HL-60 (cell line): ENCODE data around the gene TOP2A.
"Not testable (repeated sequence)": the region's sequence is repeated elsewhere in the genome, so short reads cannot be mapped to it uniquely, and the experiment has no call there.

Source experiments
- DNase-seq, 2 experiments: peaks; one replicate each; pipeline ENCODE4 v3.0.0-alpha.2; 2010 to 2020; ENCODE audit warnings: low read depth in 1 of 2, low spot score in 1 of 2
- H3K27ac ChIP-seq: fragments of 250-450 bp; sonication (Bioruptor Pico); replicated peaks from 2 replicates; pipeline ENCODE4 v1.5.1; 2020; ENCODE audit warnings: mild to moderate bottlenecking, moderate library complexity
- H3K27me3 ChIP-seq: fragments of 250-450 bp; sonication (Bioruptor Pico); 2 replicates; pipeline ENCODE4 v1.5.1; 2021; ENCODE audit warnings: mild to moderate bottlenecking, moderate library complexity; ENCODE audit not compliant: insufficient read depth, poor library complexity, severe bottlenecking
- H3K4me3 ChIP-seq: replicated peaks from 2 replicates; pipeline ENCODE4 v1.5.1; 2011; ENCODE audit warnings: mild to moderate bottlenecking, control low read depth, low read length; ENCODE audit not compliant: insufficient read depth
- GABPA ChIP-seq: IDR thresholded peaks from 2 replicates; pipeline ENCODE4 v1.6.1; 2012; ENCODE audit warnings: low read depth
- POLR2AphosphoS5 ChIP-seq: IDR thresholded peaks from 2 replicates; pipeline ENCODE4 v1.6.1; 2012; ENCODE audit warnings: low read depth
- SPI1 ChIP-seq: IDR thresholded peaks from 2 replicates; pipeline ENCODE4 v1.6.1; 2012; ENCODE audit warnings: low read depth, mild to moderate bottlenecking, borderline replicate concordance
- TF ChIP-seq, protein P1 (sequence below): IDR thresholded peaks from one replicate; pipeline ENCODE4 v1.5.1; 2011; ENCODE audit warnings: low read length, control low read depth, inconsistent platforms; ENCODE audit not compliant: insufficient read depth
- TF ChIP-seq, protein P2 (sequence below): IDR thresholded peaks from 2 replicates; pipeline ENCODE4 v1.6.1; 2012; ENCODE audit warnings: low read depth; ENCODE audit not compliant: insufficient replicate concordance

The TOP2A gene

DNA sequence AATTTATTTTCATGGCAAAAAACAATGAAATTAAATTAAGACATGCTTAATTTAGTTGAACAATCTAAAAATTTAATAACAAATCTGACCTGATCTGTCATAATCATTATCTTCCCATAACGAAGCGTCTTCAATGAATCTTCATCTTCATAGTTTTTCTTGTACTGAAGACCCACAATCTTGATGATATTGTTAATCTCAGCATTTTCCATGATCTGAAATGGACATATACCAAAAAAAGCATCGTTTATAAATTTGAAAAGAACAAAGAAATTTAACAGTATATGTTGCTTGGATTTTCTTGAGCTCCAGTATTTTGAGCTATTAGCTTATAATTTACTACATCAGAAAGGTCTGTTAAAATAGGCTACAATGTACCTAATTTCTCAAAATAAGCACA, 10.2 kb downstream of the TOP2A start:
- Histone ChIP-seq H3K27ac (no peak overlapping the region), H3K27me3 (no peaks in the 10 kb centered on the region), H3K4me3 (no peak overlapping the region)
- DNase-seq = no peak
- TF ChIP-seq POLR2AphosphoS5 (no peak), SPI1 (no peak)
- TF ChIP-seq, protein P1, sequence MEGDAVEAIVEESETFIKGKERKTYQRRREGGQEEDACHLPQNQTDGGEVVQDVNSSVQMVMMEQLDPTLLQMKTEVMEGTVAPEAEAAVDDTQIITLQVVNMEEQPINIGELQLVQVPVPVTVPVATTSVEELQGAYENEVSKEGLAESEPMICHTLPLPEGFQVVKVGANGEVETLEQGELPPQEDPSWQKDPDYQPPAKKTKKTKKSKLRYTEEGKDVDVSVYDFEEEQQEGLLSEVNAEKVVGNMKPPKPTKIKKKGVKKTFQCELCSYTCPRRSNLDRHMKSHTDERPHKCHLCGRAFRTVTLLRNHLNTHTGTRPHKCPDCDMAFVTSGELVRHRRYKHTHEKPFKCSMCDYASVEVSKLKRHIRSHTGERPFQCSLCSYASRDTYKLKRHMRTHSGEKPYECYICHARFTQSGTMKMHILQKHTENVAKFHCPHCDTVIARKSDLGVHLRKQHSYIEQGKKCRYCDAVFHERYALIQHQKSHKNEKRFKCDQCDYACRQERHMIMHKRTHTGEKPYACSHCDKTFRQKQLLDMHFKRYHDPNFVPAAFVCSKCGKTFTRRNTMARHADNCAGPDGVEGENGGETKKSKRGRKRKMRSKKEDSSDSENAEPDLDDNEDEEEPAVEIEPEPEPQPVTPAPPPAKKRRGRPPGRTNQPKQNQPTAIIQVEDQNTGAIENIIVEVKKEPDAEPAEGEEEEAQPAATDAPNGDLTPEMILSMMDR = no peak

DNA sequence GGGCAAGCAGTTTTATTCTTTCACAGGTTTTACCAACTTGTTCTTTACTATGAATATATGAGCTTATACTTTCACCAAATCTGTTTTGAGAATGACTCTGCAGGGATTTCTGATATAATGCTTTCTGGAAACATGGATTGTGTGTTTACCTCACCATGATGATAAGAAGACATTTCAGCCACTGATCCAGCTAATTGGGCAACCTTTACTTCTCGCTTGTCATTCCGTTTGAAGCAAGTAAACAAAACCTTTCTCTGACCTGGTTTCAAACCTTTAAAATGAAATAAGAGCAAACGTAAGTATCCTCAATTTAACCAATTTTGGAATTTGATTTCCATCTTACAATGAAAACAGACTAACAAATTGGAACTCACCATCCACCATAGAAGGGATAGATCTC, 13.7 kb downstream of the TOP2A start:
- Histone ChIP-seq H3K27ac (no peak overlapping the region), H3K4me3 (no peak overlapping the region), H3K27me3 (no peaks in the 10 kb centered on the region)
- TF ChIP-seq, protein P1 = no peak
- TF ChIP-seq, protein P2, sequence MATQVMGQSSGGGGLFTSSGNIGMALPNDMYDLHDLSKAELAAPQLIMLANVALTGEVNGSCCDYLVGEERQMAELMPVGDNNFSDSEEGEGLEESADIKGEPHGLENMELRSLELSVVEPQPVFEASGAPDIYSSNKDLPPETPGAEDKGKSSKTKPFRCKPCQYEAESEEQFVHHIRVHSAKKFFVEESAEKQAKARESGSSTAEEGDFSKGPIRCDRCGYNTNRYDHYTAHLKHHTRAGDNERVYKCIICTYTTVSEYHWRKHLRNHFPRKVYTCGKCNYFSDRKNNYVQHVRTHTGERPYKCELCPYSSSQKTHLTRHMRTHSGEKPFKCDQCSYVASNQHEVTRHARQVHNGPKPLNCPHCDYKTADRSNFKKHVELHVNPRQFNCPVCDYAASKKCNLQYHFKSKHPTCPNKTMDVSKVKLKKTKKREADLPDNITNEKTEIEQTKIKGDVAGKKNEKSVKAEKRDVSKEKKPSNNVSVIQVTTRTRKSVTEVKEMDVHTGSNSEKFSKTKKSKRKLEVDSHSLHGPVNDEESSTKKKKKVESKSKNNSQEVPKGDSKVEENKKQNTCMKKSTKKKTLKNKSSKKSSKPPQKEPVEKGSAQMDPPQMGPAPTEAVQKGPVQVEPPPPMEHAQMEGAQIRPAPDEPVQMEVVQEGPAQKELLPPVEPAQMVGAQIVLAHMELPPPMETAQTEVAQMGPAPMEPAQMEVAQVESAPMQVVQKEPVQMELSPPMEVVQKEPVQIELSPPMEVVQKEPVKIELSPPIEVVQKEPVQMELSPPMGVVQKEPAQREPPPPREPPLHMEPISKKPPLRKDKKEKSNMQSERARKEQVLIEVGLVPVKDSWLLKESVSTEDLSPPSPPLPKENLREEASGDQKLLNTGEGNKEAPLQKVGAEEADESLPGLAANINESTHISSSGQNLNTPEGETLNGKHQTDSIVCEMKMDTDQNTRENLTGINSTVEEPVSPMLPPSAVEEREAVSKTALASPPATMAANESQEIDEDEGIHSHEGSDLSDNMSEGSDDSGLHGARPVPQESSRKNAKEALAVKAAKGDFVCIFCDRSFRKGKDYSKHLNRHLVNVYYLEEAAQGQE = no peak
- no peak for TF ChIP-seq POLR2AphosphoS5
- no peak for TF ChIP-seq SPI1
- TF ChIP-seq GABPA = no peak
- no peak for DNase-seq

DNA sequence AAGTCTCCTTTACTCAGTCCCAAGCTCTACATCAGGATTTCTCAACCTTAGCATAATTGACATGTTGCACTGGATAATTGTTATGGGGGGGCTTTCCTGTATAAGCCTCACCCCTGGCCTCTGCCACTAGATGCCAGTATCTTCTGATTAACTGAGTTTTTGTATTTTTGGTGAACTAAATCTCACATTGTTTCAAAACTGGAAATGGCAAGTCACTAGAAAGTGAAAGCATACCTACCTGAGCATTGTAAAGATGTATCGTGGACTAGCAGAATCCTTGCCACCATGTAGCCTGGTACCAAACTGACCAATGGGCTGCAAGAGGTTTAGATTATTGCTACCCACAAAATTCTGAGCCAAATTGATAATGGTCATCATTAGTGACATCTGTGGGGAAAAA, 15.0 kb downstream of the TOP2A start:
- Histone ChIP-seq H3K27me3 (no peaks in the 10 kb centered on the region), H3K4me3 (no peak overlapping the region), H3K27ac (no peak overlapping the region)
- TF ChIP-seq, protein P1 = no peak
- TF ChIP-seq POLR2AphosphoS5 = no peak
- no peak for TF ChIP-seq GABPA
- TF ChIP-seq, protein P2 = no peak
- no peak for TF ChIP-seq SPI1
- no peak for DNase-seq

DNA sequence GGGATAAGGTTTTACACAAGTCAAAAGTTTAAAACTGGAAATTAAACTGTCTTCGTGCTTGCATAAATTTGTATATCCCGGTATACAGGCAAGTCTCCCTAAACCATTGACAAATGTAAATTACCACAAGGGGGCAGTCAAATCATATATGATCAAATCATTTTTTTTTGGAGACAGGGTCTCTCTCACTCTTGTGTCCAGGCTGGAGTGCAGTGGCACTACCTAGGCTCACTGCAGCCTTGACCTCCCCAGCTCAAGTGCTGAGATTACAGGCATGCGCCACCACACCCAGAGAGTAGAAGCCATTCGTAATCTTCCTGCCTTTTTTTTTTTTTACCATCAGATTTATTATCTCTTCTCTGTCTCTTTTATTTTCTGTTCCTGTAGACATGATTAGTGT, 18.5 kb downstream of the TOP2A start:
- H3K4me3 ChIP-seq = no peak overlapping the region
- TF ChIP-seq, protein P1 = peak; percentile 27
- TF ChIP-seq, protein P2 = no peak
- no peak for DNase-seq

DNA sequence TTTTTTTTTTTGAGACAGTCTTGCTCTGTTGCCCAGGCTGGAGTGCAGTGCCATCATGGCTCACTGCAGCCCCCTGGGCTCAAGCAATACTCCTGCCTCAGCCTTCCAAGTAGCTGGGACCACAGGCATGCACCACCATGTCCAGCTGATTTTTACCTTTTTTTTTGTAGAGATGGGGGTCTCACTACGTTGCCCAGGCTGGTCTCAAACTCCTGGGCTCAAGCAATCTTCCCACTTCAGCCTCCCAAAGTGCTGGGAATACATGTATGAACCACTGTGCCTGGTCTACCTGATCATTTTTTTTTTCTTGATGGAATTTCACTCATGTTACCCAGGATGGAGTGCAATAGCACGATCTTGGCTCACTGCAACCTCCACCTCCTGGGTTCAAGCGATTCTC, 31.1 kb downstream of the TOP2A start:
- not testable (repeated sequence) for H3K4me3 ChIP-seq, DNase-seq, H3K27me3 ChIP-seq, H3K27ac ChIP-seq

More for the DNA sequence above, 18.5 kb downstream of the TOP2A start:
- Histone ChIP-seq H3K27me3 (no peaks in the 10 kb centered on the region), H3K27ac (no peak overlapping the region)
